GM21619 (cell line): ENCODE measurements around the gene GDPD3.
A peak's percentile ranks its signal among the peaks of the same experiment; 100 is the strongest.

ENCODE experiments used
- ATAC-seq: cut with Tn5 transposase; IDR thresholded peaks from one replicate; pipeline ENCODE4 v1.9.1; 2021; ENCODE audit not compliant: unreplicated experiment

GDPD3 gene

DNA sequence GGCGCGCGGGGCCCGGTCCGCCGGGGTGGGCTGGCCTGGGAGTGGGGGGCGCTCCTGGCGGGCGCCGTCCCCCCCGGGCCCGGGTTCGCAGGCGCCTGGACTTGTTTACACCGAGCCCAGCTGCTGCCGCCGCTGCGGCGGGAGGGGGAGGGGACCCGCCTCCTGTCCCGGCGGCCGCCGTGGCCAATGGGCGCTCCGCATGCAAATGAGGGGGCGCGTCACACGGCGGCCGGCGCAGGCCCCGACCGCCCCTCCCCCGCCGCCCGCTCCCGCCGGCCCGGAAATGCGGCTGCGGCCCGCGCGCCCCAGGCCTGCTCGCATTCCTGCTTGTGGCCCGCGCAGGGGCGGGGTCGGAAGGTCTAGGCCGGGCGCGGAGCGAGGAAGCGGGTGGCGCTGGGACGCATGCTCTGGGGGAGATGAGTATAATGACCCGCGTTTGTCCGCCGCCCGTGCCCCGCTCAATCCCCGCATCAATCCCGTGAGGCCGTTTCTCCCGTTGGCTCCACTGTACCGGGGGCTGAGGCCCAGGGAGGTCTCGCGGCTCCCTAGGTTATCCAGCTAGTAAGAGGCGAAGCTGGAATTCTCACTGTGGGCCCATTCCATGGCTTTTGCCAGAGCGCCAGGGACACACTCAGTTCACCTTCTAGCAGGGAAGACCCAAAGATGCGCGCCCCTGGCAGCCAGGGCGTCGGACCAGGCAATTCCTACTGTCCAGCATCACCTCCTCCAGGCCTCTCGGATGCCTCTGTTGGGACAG lies 17.1 kb downstream of the GDPD3 start, which contains the start of gene YPEL3:
Gene YPEL3 (minus strand): TSS at position 109 of the 757 bp plus-strand sequence. CDS start 731 bp downstream, outside the sequence.
- peak; percentile 31 for ATAC-seq

GRCh38 chr16:30095166-30096078 lies 17.9 kb downstream of the GDPD3 start:
- no peak for ATAC-seq

GRCh38 chr16:30094541-30095165 lies 18.7 kb downstream of the GDPD3 start:
- ATAC-seq, result no peak

DNA sequence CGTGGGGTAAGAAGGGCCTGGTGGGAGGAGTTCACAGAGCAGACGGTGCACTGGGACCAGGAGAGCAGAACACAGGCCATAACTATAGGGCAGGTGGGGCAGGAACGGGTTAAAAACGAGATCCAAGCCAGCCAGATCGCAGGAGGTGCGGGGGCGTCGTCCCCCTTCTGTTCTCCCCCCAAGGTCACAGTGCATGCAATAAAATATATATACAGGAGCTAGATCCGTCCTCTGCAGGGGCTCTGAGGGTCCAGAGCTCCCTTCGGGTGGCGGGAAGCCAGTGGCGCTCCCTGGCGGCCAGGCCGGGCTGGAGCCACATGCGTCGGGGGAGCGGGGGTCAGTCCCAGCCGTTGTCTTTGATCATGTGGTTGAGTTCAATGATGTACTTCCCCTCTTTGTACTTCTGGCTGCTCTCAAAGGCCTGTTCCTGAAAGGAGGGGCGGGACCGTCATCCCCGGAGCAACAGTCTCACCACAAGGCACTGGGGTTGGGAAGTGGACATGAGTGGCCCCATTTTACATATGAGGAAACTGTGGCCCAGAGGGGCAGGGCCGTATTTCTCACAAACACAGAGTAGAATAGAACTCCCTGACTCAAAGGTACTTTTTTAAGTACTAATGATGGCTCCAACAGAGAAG lies 20.8 kb downstream of the GDPD3 start:
- peak; percentile 47 for ATAC-seq

- peak; percentile 50 for ATAC-seq
These were observed 21.6 kb downstream of the GDPD3 start, which contains the start of gene TBX6 for GRCh38 chr16:30091474-30092372. Gene TBX6 (minus strand): TSS chr16:30091924. CDS start chr16:30091193, 731 bp downstream.

DNA sequence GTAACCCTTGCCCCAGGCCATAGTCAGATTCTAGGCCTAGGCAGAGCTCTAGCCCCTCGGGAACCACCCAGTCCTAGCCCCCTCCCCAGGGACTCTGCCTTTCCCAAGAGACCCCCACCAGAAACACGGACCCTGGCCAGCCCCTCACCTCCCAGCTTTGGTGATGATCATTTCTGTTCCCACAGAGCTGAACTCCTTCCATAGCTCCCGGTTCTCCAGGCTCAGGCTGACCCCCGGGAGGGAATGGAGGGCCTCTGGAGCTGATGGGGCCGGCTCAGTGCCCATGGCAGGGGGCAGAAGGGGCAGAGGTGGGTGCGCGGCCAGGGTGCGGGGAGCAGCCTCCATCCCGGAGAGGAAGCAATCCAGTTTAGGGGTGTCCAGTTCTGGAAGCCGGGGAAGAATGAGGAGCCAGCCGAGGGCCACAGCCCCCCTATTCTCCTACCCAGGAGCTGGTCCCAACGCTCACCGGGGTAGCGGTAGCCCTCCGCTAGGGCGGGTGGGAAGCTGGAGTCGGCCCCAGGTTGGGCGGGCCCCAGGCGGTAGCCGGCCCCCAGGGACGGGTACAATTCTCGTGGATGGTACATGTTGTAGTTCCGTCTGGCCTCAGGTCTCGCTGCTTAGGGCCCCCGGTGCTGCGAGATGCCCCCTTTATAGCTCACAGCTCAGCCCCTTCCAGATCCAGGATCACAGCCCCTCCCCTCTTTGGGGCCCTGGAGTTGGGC lies 22.6 kb downstream of the GDPD3 start:
- no peak for ATAC-seq

GRCh38 chr16:30088832-30089624 lies 24.3 kb downstream of the GDPD3 start:
- ATAC-seq, result no peak

DNA sequence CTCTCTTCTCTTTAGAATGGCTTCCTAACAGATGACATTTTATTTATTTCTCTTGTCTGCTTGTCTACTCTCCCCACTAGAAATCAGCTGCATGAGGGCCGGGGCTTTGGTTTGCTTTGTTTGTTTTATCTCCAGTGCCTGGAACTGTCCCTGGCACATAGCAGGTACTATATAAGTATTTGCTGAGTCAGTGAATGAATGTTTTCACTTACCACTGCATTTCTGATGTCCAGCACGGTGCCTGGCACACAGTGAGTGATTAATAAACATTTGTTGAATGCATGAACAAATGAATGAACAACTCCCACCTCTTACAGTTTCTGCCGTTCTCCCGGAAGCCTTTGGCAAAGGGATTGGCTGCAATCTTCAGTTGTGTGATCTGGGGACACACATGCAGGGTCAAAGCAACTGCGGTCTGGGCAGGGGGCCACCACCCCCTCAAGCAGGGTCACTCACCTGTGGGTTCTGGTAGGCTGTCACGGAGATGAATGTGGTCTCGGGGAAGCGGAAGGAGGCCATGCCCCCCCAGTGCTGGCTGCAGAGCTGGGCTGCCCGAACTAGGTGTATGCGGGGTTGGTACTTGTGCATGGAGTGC lies 25.0 kb downstream of the GDPD3 start:
- no peak for ATAC-seq

DNA sequence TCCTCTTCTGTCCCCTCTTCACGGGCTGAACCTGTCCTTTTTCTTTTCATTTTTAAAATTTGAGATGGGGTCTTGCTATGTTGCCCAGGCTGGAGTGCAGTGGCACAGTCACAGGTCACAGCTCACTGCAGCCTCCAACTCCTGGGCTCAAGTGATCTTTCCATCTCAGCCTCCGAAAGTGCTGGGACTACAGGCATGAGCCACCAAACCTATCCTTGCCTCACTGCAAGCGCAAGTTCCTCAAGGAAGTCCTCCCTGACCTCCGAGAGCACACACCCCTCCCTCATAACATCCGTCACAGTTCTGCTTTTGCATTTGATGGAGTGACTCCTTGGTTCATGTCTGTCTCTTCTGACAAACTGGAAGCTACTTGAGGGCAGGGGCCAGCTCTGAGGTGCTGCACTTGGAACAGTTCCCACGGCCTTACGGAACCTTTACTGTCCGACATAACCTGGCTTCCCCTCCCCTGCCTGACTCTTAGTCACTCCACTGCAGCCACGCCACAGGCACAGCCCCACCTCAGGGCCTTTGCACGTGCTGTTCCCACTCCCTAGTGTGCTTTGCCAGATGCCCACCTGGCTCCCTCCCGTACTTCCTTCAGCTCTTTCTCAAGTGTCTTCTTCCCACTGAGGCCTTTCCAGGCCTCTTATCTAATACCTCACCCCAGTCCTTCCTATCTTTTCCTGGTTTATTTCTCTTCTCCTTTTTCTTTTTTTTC lies 26.0 kb downstream of the GDPD3 start:
- no peak for ATAC-seq

- no peak for ATAC-seq
These were observed 26.8 kb downstream of the GDPD3 start for GRCh38 chr16:30086291-30087140.

GRCh38 chr16:30085820-30086219 lies 27.5 kb downstream of the GDPD3 start:
- no peak for ATAC-seq

DNA sequence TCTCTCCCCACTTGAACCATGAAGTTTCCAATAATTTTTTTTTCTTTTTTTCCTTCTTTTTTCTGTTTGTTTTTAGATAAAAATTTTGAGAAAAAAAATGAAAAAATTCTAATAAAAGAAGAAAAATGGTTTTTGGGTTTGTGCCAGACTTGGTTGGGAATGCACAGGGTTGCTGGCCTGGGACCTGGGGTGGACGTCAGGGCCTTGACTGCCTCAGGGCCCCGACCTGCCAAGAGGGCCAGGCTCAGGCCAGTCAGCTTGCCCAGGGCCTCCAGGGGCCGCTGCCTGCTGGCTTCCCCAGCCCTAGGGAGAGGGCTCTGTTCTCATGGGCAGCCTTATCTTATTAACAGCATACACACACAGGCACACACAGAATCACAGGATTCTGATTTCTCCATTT lies 28.1 kb downstream of the GDPD3 start:
- ATAC-seq, result no peak

- ATAC-seq, result no peak
These were observed 28.5 kb downstream of the GDPD3 start for GRCh38 chr16:30084816-30085159.

DNA sequence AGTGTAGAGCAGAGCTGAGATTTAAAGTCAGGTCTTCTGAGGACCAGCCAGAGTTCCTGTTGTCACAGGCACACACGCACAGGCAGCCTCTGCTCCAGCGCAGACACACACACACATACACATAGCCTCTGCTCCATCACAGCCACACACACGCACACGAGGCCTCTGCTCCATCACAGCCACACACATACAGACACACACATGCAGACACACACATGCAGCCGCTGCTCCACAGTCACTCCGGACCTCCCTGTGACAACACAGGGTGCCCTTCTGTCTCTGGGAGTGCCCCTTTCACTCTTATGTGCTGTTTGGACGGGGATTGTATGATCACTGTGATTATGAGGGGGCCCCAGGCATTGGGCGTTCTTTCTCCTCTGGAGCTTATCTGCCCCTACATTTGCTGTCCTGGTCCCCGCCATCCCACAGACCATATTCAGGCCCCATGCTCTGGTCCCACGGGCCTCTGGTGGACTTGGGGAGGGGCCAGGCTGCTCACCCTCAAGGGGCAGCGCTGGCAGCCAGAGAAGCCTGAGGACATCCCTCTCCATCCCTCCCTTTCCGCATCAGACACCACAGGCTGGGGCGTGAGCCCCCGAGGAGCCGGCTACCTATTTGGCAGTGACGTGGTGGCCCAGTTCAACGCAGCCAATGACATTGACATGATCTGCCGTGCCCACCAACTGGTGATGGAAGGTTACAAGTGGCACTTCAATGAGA lies 29.1 kb downstream of the GDPD3 start:
- ATAC-seq, result no peak

DNA sequence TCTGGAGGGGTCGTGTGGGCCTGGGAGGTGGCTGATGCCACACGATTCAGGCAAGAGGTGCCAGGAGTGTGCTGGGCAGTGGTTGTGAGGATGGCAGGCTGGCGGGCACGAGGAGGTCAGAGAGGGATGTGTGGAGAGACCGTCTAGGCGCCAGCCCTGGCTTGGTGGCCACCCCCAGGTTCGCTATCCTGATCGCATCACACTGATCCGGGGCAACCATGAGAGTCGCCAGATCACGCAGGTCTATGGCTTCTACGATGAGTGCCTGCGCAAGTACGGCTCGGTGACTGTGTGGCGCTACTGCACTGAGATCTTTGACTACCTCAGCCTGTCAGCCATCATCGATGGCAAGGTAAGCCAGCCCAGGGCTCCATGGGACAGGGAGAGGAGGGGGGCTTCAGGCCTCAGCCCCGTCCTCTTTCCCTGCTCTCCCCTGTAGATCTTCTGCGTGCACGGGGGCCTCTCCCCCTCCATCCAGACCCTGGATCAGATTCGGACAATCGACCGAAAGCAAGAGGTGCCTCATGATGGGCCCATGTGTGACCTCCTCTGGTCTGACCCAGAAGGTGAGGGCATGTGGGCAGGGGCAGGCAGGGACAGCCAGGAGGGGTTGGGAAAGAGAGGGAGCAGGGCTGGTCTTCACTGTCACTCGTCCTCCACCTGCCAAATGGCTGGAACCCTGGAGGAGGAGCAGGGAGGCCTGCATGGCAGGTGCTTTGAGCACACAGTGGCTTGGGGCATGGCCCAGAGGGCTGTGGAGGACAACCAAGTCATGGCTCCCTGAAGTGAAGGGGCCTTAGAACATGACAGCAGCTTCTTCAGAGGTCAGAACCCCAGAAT lies 29.9 kb downstream of the GDPD3 start:
- no peak for ATAC-seq
